Skeletal muscle satellite cell (primary cell): ENCODE results near the gene ALX4.

Experiments used
- H3K27me3 ChIP-seq: 2 replicates; pipeline ENCODE4 v1.7.0; 2013; ENCODE audit warnings: low read length; ENCODE audit not compliant: control insufficient read depth, insufficient read depth
- H3K36me3 ChIP-seq: 2 replicates; pipeline ENCODE4 v1.7.0; 2013; ENCODE audit warnings: mild to moderate bottlenecking, control low read depth, low read length; ENCODE audit not compliant: insufficient read depth
- H3K4me1 ChIP-seq: 2 replicates; pipeline ENCODE4 v1.7.0; 2013; ENCODE audit warnings: low read length; ENCODE audit not compliant: control insufficient read depth, insufficient read depth
- H3K4me2 ChIP-seq: 2 replicates; pipeline ENCODE4 v1.7.0; 2013; ENCODE audit warnings: mild to moderate bottlenecking, low read length
- H3K4me3 ChIP-seq: 2 replicates; pipeline ENCODE4 v1.7.0; 2013; ENCODE audit warnings: low read length
- H3K9ac ChIP-seq: 2 replicates; pipeline ENCODE4 v1.7.0; 2013; ENCODE audit warnings: mild to moderate bottlenecking, low read depth, low read length, moderate library complexity
- H3K9me3 ChIP-seq: replicated peaks from 2 replicates; pipeline ENCODE4 v1.7.0; 2013; ENCODE audit warnings: mild to moderate bottlenecking, control low read depth, low read length

The ALX4 gene

DNA sequence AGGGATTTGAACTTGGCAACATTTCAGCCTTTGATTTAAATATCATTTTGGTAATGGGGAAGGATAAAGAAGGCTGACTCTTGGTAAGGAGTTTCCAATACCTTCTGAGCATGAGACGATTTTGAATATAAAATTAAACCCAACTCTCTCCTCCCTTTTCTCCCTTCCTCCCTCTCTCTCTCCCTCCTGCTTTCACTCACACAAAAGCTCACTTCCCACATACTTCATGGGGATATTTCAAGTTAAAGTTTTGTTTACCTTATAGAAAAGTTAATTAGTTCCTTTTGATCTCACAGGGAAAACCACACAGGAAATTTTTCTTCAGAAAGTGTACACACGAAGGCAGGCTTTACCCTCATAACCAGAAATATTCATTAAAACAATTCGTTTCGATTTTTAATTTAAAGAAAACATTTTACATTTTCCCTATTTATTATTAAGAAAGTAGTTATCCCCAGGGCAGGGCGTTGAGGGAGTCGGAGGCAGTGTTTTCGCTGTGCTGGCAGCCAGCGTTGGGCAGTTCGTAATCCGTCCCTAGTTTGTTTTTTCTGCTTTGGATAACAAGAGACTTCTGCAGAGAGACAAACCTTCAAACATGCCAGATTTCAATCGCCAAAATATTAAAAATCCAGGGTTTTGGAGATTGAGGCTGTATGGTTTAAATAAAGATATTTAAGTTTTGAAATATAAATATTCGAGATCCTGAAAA is 25.3 kb upstream of the ALX4 start:
- no peaks in the 10 kb centered on the region for H3K36me3 ChIP-seq
- H3K27me3 ChIP-seq, result peaks cover 88% of the 10 kb centered on the region
- no peaks in the 10 kb centered on the region for H3K9me3 ChIP-seq
- no peaks in the 10 kb centered on the region for H3K4me1 ChIP-seq
- H3K4me2 ChIP-seq, result no peak overlapping the region
- no peak overlapping the region for H3K9ac ChIP-seq
- H3K4me3 ChIP-seq, result no peak overlapping the region

DNA sequence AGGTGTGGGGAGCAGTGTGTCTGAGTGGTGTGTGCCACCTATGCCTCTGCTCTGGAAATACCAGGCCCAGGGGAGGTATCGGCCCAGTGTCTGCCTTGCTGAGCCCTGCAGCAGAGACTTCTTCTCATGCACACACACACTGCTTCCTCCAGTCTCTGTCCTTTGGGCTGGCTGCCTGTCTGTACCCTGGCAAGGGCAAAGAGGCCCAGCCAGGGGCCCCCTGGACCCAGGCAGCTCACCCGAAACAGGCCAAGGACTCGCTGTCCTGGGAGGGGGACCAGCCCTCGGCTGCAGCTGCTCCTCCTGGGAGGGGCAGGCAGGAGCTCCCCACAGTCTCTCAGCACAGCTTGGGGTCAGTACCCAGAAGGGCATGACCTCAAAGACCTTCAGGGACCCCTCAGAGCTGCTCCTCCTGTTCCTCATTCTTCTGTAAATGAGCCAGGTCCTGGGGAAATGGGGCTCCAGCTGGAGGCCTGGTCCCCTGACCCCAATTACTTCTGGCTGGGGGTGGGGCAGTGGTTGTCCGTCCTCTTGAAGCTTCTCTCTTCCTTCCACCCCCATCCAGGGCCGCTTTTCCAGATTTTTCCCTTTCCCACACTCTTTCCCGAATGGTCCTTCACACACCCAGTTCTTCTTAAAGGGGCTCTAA is 24.5 kb upstream of the ALX4 start:
- no peak overlapping the region for H3K4me3 ChIP-seq
- no peak overlapping the region for H3K9ac ChIP-seq
- H3K27me3 ChIP-seq, result peaks cover 91% of the 10 kb centered on the region

DNA sequence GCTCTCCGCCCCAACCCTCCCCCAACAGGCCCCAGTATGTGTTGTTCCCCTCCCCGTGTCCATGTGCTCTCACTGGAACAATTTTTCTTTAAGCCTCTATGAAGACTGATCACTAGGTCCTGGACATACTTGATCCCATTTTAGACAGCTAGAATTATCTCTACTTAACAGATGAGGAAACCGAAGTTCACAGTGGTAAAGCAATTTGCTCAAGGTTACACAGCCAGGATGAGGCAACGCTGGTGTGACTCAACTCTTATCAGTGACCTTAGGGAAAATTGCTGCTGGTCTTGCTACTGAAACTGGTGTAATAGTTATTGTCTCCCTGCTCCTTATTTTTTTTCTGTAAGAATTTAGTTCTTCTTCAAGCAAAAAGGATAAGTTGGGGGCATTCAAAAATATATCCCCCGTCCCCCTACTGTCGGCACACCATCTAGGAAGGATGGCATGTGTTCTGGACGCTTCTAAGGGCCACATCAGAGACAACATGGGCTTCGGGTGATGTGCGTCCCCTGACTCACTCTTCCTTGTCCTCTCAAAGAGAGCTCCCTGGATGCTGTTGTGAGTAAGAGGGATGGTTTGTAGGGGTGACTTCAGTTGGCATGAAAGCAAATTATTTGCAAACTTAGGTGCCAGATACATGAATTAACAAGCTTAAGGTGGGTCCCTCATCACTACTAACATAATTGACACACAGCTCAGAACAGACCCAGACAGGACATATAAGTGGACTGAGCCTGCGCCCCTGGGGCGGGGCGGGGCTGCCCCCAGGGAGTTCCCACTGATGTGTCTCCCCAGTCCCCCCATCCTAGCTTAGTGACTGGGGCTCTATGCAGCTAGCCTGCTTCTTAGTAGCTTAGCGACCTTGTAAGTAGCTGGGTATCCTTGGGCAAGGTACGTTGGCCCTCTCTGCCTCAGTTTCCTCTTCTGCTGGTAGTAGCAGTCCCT is 23.6 kb upstream of the ALX4 start:
- H3K9ac ChIP-seq, result no peak overlapping the region
- peaks cover 91% of the 10 kb centered on the region for H3K27me3 ChIP-seq

More for the DNA sequence above, 24.5 kb upstream of the ALX4 start:
- Histone ChIP-seq H3K4me1 (no peaks in the 10 kb centered on the region), H3K4me2 (no peak overlapping the region), H3K36me3 (no peaks in the 10 kb centered on the region), H3K9me3 (no peaks in the 10 kb centered on the region)

DNA sequence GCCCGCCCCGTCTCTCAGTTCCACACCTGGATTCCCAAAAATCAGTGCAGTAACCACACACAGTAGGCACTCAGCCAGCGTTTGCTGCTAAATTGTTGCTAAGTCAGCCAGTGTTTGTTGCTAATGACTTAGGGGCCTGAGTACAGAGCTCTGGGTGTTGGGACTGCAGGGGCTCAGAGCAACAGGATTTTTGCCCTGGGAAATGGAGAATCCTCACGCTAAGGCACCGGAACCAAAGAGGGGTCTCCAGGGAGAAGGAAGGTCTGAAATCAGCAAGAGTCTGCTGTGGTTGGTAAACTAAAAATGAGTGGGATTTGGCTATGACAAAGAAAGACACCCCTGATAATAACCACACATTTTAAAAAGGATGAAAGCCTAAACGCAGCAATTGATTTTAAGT is 22.7 kb upstream of the ALX4 start:
- Histone ChIP-seq H3K4me2 (no peak overlapping the region), H3K4me3 (no peak overlapping the region), H3K9me3 (no peaks in the 10 kb centered on the region), H3K4me1 (no peaks in the 10 kb centered on the region), H3K36me3 (no peaks in the 10 kb centered on the region), H3K9ac (no peak overlapping the region), H3K27me3 (peaks cover 90% of the 10 kb centered on the region)

More for the DNA sequence above, 23.6 kb upstream of the ALX4 start:
- no peak overlapping the region for H3K4me2 ChIP-seq
- no peaks in the 10 kb centered on the region for H3K9me3 ChIP-seq
- H3K4me3 ChIP-seq, result no peak overlapping the region
- no peaks in the 10 kb centered on the region for H3K4me1 ChIP-seq
- H3K36me3 ChIP-seq, result no peaks in the 10 kb centered on the region

DNA sequence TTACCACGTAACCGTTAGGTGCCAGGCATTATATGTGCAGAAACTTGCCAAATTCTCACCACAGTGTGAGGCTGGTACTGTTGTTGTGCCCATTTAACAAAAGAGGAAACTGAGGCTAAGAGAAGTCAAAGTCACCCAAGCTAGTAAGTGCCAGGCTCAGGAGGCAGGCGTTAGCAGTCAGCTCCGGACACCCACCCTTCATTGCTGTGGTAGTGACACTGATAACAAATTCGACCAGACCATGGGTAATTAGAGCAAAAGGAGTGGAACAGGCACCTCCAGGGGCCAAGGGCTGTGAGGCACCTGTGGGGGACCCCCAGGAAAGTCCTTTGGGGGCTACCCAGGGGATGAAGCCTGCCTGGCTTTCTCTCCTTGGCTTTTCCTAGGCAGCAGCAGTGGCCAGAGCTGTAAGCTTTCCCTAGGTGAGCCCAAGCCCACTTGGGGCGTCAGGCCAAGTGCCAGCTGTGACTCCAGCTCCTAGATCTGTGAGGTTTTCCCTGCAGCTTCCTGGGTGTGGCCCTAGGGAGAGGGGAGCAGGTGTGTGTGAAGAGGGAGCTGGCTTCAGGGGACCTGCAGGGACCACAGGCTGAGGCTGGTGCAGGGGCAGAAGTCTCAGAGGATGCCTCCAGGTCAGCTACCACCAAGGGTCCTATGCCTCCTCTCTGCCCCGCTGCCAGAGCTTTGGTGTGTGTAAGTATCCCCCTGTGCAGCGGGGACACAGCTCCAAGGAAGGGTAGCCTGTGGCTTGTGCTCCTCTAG is 19.7 kb upstream of the ALX4 start:
- peaks cover 90% of the 10 kb centered on the region for H3K27me3 ChIP-seq
- no peak overlapping the region for H3K9ac ChIP-seq
- no peak overlapping the region for H3K4me2 ChIP-seq
- H3K4me3 ChIP-seq, result no peak overlapping the region
- no peaks in the 10 kb centered on the region for H3K36me3 ChIP-seq
- H3K4me1 ChIP-seq, result no peaks in the 10 kb centered on the region
- no peaks in the 10 kb centered on the region for H3K9me3 ChIP-seq

DNA sequence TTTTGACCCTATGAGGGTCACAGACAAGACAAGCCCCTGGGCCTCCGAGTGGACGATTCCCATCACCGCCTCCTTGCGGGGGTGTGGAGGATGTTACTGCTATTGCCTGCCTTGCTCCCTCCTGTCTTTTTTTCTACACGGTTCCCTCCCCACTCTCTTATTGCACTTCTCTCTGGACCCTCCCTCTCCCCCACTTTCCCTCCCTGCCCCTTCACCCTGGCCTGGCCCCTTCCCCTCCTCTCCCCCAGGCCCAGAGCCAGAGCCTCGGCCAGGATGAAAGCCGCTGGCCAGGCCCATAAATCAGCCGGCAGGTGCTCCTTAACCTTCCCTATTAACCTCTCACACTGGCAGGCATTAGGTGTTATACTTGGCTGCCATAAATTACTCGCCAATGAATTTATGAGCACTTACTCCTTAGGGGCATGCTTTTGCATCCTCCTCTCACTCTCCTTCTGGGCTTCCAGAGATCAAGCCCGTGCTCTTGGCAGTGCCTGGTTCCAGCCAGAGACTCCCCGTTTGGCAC is 18.3 kb upstream of the ALX4 start:
- H3K27me3 ChIP-seq, result peaks cover 90% of the 10 kb centered on the region

DNA sequence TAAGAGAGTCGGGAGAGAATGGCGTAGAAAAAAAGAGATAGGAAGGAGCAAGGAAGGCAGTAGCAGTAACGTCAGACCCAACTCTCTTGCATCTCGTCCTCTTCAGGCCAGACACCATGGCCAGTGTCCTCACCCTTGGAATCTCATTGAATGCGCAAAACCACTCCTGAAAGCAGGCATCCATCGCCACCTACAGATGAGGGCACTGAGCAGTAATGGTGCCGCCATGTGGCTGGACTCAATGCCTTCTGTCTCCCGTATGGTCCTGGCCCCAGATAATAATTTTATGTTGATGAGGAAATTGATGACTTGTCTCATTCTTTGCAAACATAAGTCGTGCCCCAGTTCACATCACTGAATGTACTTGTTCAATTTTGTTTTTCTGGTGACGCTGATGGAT is 17.8 kb upstream of the ALX4 start:
- H3K4me2 ChIP-seq, result no peak overlapping the region
- peaks cover 92% of the 10 kb centered on the region for H3K27me3 ChIP-seq
- H3K9ac ChIP-seq, result no peak overlapping the region
- H3K36me3 ChIP-seq, result no peaks in the 10 kb centered on the region
- H3K4me3 ChIP-seq, result no peak overlapping the region
- no peaks in the 10 kb centered on the region for H3K9me3 ChIP-seq
- H3K4me1 ChIP-seq, result no peaks in the 10 kb centered on the region

More for the DNA sequence above, 18.3 kb upstream of the ALX4 start:
- no peak overlapping the region for H3K4me3 ChIP-seq
- H3K9me3 ChIP-seq, result no peaks in the 10 kb centered on the region
- no peaks in the 10 kb centered on the region for H3K36me3 ChIP-seq
- H3K4me2 ChIP-seq, result no peak overlapping the region
- H3K4me1 ChIP-seq, result no peaks in the 10 kb centered on the region
- H3K9ac ChIP-seq, result no peak overlapping the region

DNA sequence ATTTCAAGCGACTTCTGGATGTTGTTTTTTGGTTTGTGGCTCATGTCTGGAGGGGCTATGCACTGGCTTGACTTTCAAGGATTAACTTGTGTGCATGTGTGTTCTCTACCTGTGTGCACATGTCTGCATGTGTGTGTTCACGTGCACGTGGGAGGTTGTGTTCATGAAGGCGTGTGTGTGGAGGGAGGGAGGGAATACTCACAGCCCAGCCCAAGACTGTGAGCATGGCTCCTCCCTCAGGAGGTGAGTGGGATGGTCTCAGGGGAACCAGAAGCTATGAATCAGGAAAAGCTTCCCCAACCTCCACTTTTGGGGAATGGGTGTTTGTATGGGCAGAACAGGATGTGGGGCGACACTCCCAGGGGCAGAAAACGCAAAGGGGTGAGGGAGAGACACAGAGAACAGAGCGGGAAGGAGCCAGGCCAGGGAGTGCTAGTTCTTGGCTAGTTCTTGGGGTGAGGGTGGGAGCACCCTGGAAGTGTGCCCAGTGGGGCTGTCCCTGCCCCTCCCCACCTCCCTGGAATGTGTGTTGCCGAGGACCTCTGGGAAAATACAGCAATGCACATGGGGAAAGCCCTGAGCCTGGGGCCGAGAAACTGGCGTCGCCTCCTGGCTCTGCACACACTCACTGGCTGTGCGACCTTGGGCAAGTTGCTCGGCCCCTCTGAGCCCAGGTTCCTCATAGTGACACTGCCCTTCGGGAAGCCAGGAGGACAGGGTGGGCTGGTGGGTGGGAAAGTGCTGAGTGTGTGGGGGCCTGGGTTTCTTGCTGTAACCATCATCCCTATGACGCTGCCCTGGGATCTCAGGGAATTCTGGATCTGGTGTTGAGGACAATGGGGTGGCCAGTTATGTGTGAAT is 16.9 kb upstream of the ALX4 start:
- Histone ChIP-seq H3K9me3 (no peaks in the 10 kb centered on the region), H3K4me2 (no peak overlapping the region), H3K9ac (no peak overlapping the region), H3K4me1 (no peaks in the 10 kb centered on the region), H3K4me3 (no peak overlapping the region), H3K27me3 (peaks cover 91% of the 10 kb centered on the region), H3K36me3 (no peaks in the 10 kb centered on the region)

DNA sequence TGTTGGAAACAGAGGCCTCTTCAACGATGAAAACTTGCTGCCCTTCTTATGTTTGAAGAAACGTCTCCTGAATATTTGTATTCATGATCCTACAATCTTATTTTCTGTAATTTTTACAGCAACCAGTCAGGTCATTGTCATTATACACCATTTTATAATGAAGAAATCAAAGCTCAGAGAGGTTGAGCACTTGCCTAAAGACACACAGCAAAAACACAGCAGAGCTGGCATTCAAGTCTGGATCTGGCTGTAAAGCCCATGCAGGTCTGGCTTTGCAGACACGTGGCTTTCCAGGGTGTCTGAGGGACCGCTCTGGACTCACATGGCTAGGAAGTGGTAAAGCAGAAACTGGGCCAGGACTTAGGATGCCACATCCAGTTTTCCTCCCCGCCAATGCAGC is 15.8 kb upstream of the ALX4 start:
- no peak overlapping the region for H3K9ac ChIP-seq
- no peak overlapping the region for H3K4me2 ChIP-seq
- H3K27me3 ChIP-seq, result peaks cover 95% of the 10 kb centered on the region
- H3K4me3 ChIP-seq, result no peak overlapping the region
- no peaks in the 10 kb centered on the region for H3K36me3 ChIP-seq
- H3K4me1 ChIP-seq, result no peaks in the 10 kb centered on the region
- no peaks in the 10 kb centered on the region for H3K9me3 ChIP-seq

DNA sequence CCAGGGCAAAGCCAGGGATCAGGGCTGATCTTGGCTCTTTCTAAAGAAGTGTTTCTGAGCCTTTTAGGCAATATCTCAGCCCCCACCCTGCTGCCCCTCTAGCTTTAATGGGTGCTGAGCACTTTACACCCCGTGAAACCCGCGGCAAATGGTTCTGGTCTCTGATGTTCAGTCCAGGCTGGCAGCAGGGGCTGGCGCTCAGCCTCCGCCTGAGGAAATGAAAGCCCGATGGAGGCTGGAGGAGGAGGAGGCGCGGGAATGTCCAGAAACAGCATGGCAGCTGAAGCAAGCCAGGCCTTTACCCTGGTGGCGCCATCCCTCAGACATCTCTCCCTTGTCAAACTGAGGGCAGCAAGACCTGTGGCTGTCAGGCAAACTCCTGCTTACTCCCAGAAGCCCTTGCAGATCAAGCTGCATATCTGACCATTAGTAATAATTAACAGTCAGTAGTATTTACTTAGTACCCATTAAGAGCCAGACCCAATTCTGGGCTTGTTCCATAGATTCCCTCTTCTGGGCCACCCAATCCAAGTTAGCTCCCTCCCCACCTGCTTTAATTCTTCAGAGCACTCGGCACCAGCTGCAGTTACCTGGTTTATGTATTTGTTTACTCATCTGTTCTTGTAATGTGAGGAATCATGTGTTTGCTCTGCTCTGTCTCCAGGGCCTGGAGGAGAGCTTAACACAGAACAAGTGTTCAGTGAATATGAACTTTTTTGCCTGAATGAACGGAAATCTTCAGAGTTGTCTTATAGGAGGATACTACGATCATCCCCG is 15.0 kb upstream of the ALX4 start:
- H3K9me3 ChIP-seq, result no peaks in the 10 kb centered on the region
- no peaks in the 10 kb centered on the region for H3K4me1 ChIP-seq
- H3K36me3 ChIP-seq, result no peaks in the 10 kb centered on the region
- peaks cover 95% of the 10 kb centered on the region for H3K27me3 ChIP-seq
- no peak overlapping the region for H3K4me2 ChIP-seq
- no peak overlapping the region for H3K9ac ChIP-seq
- no peak overlapping the region for H3K4me3 ChIP-seq
